DMS 273 (cell line): ENCODE data around the gene DNAJB8.
A peak's percentile ranks its signal among the peaks of the same experiment; 100 is the strongest.

ENCODE experiments used
- DNase-seq: peaks from one replicate; lab custom pipeline; 2025; ENCODE audit not compliant: unreplicated experiment; lab: John Stamatoyannopoulos, UW

Gene DNAJB8

DNA sequence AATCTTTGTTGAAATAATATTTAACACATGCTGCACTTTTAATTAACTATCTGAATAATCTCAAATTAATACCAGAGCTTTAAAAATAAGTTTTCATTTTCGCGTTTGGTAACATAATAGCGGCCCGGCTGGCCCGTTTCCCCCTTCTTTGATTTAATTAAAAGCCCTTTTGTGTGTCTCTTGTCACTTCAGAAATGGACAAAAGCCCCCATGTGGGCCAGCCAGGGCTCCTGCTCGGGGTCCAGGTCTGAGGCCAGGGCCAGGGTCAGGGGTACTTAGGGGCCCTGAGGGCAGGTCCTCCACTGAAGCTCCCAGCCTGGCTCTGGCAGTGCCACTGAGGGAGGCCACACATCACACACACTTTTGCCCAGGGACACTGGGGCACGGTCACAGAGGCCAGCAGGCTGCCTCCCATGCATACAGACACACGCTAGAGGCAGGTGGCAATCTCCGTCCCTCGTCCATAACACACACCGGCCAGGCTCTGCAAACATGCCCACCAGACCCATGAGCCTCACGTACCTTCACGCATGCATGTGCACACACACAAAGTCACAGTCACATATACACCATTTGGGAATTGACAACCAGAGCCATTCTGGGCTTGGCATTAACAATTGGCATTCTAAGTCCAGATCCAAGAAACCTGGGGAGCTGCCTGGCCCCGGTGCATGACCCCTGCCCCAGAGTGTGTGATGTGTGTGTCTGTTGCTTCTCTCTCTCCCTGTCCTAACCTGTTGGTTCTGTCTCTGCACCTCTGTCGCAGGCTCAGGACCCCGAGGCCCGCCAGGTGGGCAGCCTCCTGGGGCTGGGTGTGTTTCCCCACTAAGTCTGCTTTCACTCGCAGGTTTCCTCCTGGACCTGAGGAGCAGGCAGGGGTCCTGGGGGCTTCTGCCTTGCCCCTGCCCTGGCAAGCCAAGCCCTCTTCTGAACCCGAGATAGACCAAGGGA, 38.5 kb downstream of the DNAJB8 start:
- no peak for DNase-seq

DNA sequence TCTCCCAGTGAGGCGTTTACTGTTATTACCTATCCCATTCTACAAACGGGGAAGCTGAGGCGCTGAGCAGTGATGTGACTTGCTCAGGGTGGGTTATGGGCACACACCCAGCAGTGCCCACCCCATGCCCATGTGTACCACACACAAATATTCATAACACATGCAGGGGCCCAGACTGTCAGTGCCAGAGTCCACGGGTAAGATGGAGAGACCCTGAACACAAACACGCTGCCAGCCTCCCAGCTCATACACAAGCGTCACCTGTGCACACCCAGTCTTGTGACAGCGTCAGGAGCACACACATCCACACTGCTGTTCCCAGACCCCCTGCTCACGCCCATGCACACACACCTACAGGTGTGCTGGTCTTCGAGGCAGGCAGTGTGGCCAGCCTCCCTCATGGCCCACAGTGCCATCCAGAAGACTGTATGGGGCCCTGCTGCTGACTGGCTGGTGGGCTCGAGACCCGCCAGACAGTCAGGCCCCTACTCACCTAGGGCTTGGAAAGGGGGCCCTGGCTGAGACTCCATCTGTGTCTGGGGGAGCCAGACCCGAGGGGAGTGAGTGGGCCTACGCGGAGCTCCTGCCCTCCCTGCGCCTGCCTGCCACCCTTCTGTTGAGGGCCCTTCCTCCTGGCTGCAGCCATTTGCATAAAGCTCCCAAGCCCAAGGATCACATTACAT, 39.4 kb downstream of the DNAJB8 start:
- peak; percentile 69 for DNase-seq

- DNase-seq, result peak; percentile 89
Observed at GRCh38 chr3:128426128-128426921, 40.4 kb downstream of the DNAJB8 start.

DNA sequence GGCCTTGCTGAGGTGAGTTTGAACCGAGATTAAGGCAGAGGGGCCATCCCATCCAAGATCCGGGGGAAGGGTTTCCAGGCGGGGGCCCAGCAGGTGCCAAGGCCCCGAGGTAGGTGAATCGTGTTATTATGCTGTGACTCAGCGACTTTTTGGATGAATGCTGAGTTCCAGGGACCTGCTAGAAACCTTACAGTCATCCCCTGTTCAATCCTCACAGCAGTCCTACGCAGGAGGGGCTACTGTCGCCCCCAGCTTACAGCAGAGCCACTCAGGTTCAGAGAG, 40.9 kb downstream of the DNAJB8 start:
- no peak for DNase-seq

DNA sequence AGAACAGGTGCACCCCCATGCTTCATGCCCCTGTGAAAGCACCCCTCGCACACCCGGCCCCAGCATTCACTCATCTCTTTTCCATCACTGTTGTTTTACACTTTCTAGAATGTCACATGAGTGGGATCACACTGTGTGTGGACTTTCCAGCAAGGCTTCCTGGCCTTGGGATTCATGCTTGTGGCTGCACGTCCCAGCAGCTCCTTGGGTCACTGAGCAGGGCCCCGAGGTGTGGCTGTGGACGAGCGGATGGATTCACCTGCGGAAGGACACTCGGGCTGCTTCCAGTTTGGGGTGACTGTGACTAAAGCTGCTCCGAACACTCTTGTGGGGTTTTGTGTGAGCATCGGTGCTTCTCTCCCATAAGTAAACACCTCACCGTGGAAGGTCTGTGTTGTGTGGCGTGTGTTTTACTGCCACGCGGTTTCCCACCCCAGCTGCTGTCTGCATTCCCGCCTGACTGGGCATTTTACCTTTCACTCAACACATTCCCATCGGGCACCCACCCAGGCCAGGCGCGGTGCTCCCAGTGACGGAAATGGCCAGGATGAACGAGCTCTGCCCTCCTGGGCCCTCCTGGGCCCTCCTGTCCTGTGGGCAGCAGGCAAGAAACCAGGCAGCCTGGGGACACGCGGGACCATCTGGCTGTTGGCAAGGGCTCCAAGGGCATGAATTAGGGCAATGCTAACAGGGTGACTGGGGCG, 41.4 kb downstream of the DNAJB8 start:
- DNase-seq, result peak; percentile 72

GRCh38 chr3:128424508-128425069, 42.1 kb downstream of the DNAJB8 start:
- no peak for DNase-seq

DNA sequence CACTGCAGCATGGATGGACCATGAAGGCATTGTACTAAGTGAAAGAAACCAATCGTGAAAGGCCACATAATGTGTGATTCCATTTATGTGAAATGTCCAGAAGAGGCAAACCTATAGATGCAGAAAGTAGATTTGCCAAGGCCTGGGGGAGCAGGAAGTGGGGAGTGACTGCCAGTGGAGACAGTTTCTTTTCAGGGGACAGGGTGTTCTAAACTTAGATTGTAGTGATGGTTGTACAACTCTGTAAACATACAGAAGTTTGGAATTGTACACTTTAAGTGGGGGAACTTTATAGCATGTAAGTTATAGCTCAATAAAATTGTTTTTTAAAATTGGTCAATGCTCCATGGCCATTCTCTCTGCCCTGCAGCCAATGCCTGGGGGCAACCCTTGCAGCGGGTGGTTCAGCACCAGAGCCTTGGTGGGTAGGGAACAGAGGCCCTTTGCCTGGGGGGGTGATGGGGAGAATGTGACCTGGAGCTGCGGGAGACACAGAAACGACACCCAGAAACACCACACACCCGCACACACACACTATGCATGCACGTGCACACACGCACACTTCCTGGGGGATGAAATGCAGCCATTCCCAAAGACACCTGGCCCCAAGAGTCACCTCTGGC, 43.1 kb downstream of the DNAJB8 start:
- DNase-seq, result no peak

DNA sequence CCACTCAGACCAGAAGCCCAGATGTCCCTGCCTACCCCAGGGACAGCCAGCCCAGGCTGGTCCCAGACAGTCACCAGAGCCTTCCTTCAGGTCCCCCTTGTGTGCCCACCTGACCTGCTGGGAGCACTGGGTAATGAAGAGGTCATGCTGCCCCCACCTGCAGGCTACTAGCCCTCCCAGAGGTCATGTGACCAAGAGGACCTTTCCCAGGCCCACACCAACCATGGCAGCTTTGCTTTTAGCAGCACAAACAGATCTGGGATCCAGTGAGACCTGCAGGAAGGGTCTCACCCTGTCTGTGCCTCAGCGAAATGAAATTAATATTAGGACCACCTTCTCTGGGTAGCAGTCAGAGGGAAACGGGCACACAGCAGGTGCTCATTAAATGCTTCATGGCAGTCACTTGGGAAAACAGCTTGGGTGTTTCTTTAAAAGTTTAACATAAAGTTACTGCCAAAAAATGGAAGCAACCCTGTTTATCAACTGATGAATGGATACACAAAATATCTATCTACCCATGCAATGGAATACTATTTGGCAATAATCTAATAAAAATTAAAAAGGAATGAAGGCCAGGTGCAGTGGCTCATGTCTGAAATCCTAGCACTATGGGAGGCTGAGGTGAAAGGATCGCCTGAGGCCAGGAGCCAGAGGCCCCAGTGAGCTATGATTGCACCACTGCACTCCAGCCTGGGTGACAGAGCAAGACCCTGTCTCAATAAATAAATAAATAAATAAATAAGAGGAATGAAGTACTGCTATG, 43.7 kb downstream of the DNAJB8 start:
- DNase-seq, result no peak

- no peak for DNase-seq
Observed at GRCh38 chr3:128421966-128422365, 44.7 kb downstream of the DNAJB8 start.

DNA sequence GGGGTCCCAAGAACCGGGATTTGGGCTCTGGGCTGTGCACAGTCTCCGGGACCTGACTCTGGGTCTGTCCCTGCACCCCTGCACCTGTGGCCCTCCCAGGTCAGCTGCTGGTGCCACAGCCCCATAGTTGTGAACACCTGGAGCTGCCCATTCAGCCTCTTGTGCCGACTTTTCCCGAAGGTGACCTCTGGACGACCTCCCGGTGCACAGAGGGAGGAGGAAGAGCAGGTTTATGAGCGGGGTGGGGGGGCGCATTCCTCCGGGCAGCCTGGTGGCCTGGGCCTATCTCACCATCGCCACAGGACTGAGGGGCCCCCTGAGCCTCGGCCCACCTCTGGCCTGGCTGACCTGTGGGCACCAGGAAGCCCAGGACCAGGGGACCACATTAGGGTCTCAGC, 45.3 kb downstream of the DNAJB8 start:
- DNase-seq, result no peak

- no peak for DNase-seq
Observed at GRCh38 chr3:128420720-128421438, 45.8 kb downstream of the DNAJB8 start.

DNA sequence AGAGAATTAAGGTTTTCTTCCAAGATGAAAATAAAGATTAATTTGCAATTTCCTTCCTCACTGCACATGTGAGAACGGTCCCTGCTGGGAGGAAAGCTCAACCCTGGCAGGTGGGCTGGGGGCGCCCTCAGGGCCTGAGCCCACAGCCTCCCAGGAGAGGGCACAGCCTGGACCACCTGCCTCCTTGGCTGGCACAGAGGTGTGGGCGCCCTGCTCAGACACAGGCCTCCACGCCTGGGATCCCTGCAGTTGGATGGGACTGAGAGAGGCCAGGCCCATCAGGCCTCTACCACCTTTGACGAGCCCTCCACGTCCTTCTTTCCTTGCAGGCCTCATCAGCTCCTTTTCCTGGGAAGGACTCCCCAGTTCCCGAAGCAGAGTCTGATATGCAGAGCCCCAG, 46.4 kb downstream of the DNAJB8 start:
- DNase-seq, result no peak

GRCh38 chr3:128419311-128419710, 47.4 kb downstream of the DNAJB8 start:
- no peak for DNase-seq

GRCh38 chr3:128418900-128419299, 47.8 kb downstream of the DNAJB8 start:
- DNase-seq, result no peak

DNA sequence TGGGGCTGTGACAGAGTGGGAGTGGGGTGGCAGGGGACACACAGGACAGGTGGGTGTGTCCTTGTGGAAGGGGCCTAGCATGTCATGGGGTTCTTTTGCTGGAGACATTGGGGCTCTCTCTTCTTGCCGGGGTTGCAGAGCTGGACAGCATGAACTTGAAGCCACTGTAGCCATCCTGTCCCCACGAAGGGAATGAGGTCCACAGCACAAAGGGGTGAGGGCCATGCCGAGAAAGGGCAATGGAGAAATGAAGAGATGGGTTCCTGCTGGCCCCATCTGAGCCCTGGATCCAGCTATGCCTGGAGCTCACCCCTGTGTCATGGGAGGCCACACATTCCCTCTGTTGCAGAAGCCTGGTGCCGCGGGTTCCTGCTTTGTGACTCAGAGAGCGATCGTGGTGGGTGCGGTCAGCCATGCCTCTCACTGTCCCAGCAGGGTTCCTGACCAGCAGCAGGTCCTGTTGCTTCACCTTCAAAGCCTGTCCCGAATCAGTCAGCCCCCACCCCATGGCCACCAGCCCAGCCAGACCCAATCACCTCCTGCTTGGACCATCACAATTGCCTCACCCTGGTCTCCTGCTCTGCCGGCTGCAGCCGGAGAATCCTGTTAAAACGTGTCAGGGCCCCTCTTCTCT, 50.0 kb downstream of the DNAJB8 start:
- no peak for DNase-seq

DNA sequence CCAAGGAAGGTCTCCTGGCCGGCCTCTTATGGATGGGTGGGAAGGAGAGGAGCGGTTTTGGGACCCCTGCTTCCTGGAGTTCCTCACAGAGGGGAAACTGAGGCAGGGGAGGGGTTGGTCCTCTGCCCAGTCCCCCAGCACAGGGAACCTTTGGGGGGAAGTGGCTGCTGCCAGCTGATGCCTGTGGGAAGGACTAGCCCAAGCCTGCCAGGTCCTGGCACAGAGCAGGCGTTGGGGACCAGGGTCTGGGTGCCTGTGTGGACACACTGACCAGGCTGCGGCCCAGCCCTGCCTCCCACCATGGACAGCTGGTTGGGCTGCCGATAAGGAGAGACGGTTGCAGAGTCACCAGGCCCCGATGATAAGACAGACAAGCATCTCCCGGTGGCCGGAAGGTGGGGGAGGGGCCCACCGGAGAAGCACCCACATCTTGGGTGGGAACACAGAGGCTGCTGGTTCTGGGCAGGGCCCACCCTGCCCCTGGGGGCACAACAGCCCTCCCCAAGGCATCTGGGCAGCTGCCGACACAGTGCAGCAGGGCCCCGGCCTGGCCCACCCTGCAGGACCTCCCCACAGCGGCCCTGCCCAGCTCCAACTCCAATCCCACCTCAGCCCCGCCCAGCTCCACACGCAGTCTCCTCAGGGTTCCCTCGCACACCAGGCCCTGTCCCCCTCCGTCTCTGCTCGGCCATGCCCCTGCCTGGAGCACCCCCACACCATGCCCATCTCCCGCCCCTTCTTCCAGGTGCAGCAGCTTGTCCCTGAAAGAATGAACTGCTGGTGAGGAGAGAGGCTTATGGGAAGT, 50.7 kb downstream of the DNAJB8 start:
- no peak for DNase-seq

GRCh38 chr3:128415200-128415772, 51.4 kb downstream of the DNAJB8 start:
- DNase-seq, result no peak
